SH-SY5Y (cell line): ENCODE results near the gene LPCAT1.

Experiments
- GATA2 ChIP-seq: IDR thresholded peaks from 2 replicates; pipeline ENCODE4 v1.6.1; 2011; ENCODE audit warnings: mild to moderate bottlenecking, low read depth, low read length
- GATA3 ChIP-seq: IDR thresholded peaks from 2 replicates; pipeline ENCODE4 v1.6.1; 2011; ENCODE audit warnings: low read depth, mild to moderate bottlenecking, low read length, moderate library complexity

DNA sequence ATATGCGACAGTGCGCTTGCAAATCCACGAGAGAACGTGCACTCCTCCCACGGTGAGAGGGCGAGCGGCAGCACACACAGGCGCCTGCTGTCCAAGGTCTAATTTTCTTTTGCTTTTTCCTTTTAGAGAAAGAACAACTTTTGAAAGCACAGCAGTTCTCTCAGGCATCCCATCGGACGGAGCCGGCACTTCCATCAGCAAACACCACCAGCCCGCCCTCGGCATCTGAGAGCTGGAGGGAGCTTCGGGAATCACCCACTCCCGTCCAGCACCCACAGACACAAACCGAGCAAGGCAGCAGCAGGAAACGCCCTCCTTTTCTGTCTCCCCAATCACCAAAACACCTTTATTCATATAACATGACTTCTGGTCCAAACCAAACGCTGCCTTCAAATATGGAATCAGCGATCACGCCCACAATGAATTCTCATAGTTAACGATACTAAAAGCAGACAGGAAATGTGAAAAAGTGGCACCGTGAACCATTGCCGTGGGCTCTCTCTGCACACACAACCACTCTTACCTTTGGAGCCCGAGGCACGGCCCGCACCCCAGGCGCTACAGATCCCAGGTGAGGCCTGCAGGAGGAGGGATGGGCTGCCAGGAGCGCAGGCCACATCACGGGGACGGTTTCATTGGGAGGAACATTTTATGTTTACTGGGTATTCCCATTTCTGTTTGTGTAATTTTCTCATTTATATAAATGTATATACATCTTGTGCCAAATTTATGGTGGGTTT, 14.2 kb downstream of the LPCAT1 start:
- TF ChIP-seq GATA2 (no peak), GATA3 (no peak)
